Peyer's patch (tissue), 4 donors: ENCODE measurements around the gene UBAC2.

Source experiments
- POLR2A ChIP-seq, 2 donors: fragments of 450-650 bp; IDR thresholded peaks; one replicate each; pipeline ENCODE4 v1.5.1; 2017; ENCODE audit warnings: antibody characterized with exemption in 2 of 2, mild to moderate bottlenecking in 2 of 2, moderate library complexity in 2 of 2
- TF ChIP-seq, protein P1 (sequence below), 6 experiments: fragments of 450-650 bp in 4 of 6; fragments of 200-600 bp in 2 of 6; sonication (generic) in 1 of 6; IDR thresholded peaks; one replicate each; pipeline ENCODE4 v1.5.1; 2017 to 2019; ENCODE audit warnings: antibody characterized with exemption in 6 of 6, mild to moderate bottlenecking in 3 of 6, moderate library complexity in 1 of 6

GRCh38 chr13:99371956-99372355, 171.3 kb downstream of the UBAC2 start:
- TF ChIP-seq POLR2A (IDR thresholded peaks at IDR 0.05): no peak
- TF ChIP-seq, protein P1, sequence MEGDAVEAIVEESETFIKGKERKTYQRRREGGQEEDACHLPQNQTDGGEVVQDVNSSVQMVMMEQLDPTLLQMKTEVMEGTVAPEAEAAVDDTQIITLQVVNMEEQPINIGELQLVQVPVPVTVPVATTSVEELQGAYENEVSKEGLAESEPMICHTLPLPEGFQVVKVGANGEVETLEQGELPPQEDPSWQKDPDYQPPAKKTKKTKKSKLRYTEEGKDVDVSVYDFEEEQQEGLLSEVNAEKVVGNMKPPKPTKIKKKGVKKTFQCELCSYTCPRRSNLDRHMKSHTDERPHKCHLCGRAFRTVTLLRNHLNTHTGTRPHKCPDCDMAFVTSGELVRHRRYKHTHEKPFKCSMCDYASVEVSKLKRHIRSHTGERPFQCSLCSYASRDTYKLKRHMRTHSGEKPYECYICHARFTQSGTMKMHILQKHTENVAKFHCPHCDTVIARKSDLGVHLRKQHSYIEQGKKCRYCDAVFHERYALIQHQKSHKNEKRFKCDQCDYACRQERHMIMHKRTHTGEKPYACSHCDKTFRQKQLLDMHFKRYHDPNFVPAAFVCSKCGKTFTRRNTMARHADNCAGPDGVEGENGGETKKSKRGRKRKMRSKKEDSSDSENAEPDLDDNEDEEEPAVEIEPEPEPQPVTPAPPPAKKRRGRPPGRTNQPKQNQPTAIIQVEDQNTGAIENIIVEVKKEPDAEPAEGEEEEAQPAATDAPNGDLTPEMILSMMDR (IDR thresholded peaks at IDR 0.05): no peak
